Measurements from ENCODE around the gene CCDC85A.

Gene CCDC85A

DNA sequence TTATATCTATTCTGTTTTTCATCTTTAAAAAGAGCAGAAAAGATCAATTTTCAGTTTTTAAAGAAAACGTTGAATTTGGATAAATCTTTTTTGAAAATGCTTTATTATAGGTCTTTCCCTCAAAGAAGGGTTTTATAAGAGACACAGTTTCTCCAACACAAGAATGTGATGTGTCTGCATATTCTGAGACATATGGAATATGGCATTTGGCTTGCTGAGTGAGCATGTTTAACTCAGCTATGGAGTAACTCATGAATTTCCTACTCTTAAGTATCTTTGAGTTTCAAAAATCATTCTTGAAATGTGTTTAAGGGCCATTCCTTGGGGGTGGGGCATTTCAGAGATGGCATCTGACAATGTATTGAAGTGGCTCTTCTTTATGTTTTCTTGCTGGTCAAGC, 191.5 kb downstream of the CCDC85A start:
- H4K20me1 ChIP-seq (ENCODE audit: insufficient read depth, low read length, poor library complexity, severe bottlenecking), result no peaks in the 10 kb centered on the region
- no peak overlapping the region for H3K4me3 ChIP-seq (ENCODE audit: low read length, poor library complexity, severe bottlenecking)
- no peaks in the 10 kb centered on the region for H3K79me2 ChIP-seq (ENCODE audit: insufficient read depth, low read length)
- H3K9me3 ChIP-seq (ENCODE audit: insufficient read depth, low read depth, low read length), result no peaks in the 10 kb centered on the region
- no peak overlapping the region for H2AFZ ChIP-seq (ENCODE audit: low read length)
- no peaks in the 10 kb centered on the region for H3K36me3 ChIP-seq (ENCODE audit: insufficient read depth, low read length)
- no peak overlapping the region for H3K4me2 ChIP-seq (ENCODE audit: low read depth, low read length, poor library complexity, severe bottlenecking)
- no peaks in the 10 kb centered on the region for H3K27me3 ChIP-seq (ENCODE audit: insufficient read depth, low read length, poor library complexity, severe bottlenecking)
- H3K9ac ChIP-seq (ENCODE audit: low read depth, low read length, poor library complexity, severe bottlenecking), result no peak overlapping the region
- no peaks in the 10 kb centered on the region for H3K4me1 ChIP-seq (ENCODE audit: insufficient read depth, low read length, poor library complexity, severe bottlenecking)
- TF ChIP-seq, protein P1, sequence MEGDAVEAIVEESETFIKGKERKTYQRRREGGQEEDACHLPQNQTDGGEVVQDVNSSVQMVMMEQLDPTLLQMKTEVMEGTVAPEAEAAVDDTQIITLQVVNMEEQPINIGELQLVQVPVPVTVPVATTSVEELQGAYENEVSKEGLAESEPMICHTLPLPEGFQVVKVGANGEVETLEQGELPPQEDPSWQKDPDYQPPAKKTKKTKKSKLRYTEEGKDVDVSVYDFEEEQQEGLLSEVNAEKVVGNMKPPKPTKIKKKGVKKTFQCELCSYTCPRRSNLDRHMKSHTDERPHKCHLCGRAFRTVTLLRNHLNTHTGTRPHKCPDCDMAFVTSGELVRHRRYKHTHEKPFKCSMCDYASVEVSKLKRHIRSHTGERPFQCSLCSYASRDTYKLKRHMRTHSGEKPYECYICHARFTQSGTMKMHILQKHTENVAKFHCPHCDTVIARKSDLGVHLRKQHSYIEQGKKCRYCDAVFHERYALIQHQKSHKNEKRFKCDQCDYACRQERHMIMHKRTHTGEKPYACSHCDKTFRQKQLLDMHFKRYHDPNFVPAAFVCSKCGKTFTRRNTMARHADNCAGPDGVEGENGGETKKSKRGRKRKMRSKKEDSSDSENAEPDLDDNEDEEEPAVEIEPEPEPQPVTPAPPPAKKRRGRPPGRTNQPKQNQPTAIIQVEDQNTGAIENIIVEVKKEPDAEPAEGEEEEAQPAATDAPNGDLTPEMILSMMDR (conservative IDR thresholded peaks at IDR 0.05; ENCODE audit: low read length), result no peak
- TF ChIP-seq EZH2phosphoT487 (IDR thresholded peaks at IDR 0.05; ENCODE audit: borderline replicate concordance), result no peak
- H3K9me2 ChIP-seq (replicated peaks; ENCODE audit: low read depth, low read length), result 0 out of 2 replicates have a peak, but pooled peaks cover 4% of the 10 kb centered on the region
- no peaks in the 10 kb centered on the region for H3F3A ChIP-seq (ENCODE audit: low read depth)

DNA sequence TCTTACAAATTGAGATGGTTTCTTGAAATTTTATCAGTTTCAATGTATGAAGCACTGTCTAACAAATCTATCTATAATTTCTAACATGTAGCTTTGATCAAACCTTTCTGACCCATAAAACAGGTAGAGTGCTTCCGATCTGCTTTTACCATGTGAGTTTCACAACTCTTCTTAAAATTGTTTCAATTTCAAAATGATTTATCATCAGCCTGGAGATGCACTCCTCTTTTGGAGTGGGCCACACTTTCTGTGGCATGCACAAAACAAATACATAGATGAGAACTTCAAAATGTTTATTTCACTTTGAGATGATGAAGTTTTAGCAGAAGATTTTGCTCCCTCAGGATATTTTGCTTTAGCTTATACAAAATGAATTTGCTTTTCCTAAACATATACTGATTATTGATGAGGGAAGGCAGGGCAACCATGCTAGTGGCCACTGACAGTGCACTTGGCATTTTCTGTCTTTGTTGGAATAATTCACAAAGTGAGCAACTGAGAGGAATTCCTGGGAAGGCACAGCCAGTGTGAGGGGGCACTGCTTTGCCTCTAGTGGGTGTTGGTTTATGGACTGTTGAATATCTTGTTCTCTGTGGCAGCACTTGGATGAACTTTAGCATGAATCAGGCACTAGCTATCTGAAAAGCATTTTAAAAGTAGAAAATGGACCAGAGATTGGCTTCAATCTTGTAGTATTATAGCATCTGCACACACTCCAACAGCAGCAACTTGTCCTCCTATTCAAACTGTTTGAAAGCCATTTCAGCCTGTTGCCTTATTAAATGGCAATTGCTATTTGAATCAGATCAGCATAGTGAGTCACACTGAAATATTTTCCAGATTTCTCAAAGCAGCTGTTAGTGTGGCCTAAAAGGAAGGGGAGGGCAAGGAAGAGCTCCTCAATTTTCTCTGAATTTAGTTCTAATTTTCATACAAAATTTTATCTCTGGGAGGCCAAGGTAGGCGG, 193.2 kb downstream of the CCDC85A start:
- H3K79me2 ChIP-seq (ENCODE audit: insufficient read depth, low read length), result no peaks in the 10 kb centered on the region
- no peaks in the 10 kb centered on the region for H4K20me1 ChIP-seq (ENCODE audit: insufficient read depth, low read length, poor library complexity, severe bottlenecking)
- H3K9ac ChIP-seq (ENCODE audit: low read depth, low read length, poor library complexity, severe bottlenecking), result no peak overlapping the region
- H3K4me3 ChIP-seq (ENCODE audit: low read length, poor library complexity, severe bottlenecking), result no peak overlapping the region
- no peaks in the 10 kb centered on the region for H3K9me3 ChIP-seq (ENCODE audit: insufficient read depth, low read depth, low read length)
- TF ChIP-seq EZH2phosphoT487 (IDR thresholded peaks at IDR 0.05; ENCODE audit: borderline replicate concordance), result no peak
- TF ChIP-seq, protein P1 (conservative IDR thresholded peaks at IDR 0.05; ENCODE audit: low read length), result no peak
- H3K27me3 ChIP-seq (ENCODE audit: insufficient read depth, low read length, poor library complexity, severe bottlenecking), result no peaks in the 10 kb centered on the region
- no peaks in the 10 kb centered on the region for H3K36me3 ChIP-seq (ENCODE audit: insufficient read depth, low read length)
- H3K4me2 ChIP-seq (ENCODE audit: low read depth, low read length, poor library complexity, severe bottlenecking), result no peak overlapping the region
- no peaks in the 10 kb centered on the region for H3K4me1 ChIP-seq (ENCODE audit: insufficient read depth, low read length, poor library complexity, severe bottlenecking)
- no peaks in the 10 kb centered on the region for H3F3A ChIP-seq (ENCODE audit: low read depth)
- H2AFZ ChIP-seq (ENCODE audit: low read length), result no peak overlapping the region
- 0 out of 2 replicates have a peak, but pooled peaks cover 1% of the 10 kb centered on the region for H3K9me2 ChIP-seq (replicated peaks; ENCODE audit: low read depth, low read length)

DNA sequence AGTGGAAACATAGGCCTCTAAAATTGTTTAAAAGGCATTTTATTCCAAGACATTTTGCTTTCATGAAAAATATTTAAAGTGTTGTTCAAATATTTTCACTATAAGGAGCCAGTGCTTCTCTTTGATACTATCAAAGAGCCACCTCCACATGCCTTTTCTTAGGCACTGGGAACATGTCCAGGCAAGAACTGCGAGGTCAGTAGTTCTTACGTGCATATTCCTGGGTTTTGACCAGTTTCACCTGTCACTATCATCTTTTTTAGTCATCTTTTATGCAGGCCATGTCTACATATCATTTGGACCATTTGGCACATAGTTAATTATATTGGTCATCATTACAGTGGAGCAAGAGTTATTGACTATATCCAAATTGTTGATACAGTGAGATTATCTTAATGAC, 195.3 kb downstream of the CCDC85A start:
- TF ChIP-seq EZH2phosphoT487 (IDR thresholded peaks at IDR 0.05; ENCODE audit: borderline replicate concordance), result no peak
- TF ChIP-seq, protein P1 (conservative IDR thresholded peaks at IDR 0.05; ENCODE audit: low read length), result no peak
- Histone ChIP-seq H4K20me1 (ENCODE audit: insufficient read depth, low read length, poor library complexity, severe bottlenecking) (no peaks in the 10 kb centered on the region), H3K27me3 (ENCODE audit: insufficient read depth, low read length, poor library complexity, severe bottlenecking) (no peaks in the 10 kb centered on the region), H3K4me3 (ENCODE audit: low read length, poor library complexity, severe bottlenecking) (no peak overlapping the region), H3K9ac (ENCODE audit: low read depth, low read length, poor library complexity, severe bottlenecking) (no peak overlapping the region), H3K4me1 (ENCODE audit: insufficient read depth, low read length, poor library complexity, severe bottlenecking) (no peaks in the 10 kb centered on the region), H3K4me2 (ENCODE audit: low read depth, low read length, poor library complexity, severe bottlenecking) (no peak overlapping the region), H3K9me2 (replicated peaks; ENCODE audit: low read depth, low read length) (no peaks in the 10 kb centered on the region), H3F3A (ENCODE audit: low read depth) (no peaks in the 10 kb centered on the region), H2AFZ (ENCODE audit: low read length) (no peak overlapping the region), H3K79me2 (ENCODE audit: insufficient read depth, low read length) (no peaks in the 10 kb centered on the region), H3K36me3 (ENCODE audit: insufficient read depth, low read length) (no peaks in the 10 kb centered on the region), H3K9me3 (ENCODE audit: insufficient read depth, low read depth, low read length) (no peaks in the 10 kb centered on the region)
